Lower leg skin (tissue), 3 donors: ENCODE results near the gene PLAC1.

Experiments
- CTCF ChIP-seq, 3 donors: fragments of 450-650 bp; IDR thresholded peaks; one replicate each; pipeline ENCODE4 v1.5.1; 2016; ENCODE audit warnings: antibody characterized with exemption in 3 of 3, mild to moderate bottlenecking in 3 of 3, moderate library complexity in 2 of 3
- POLR2A ChIP-seq, 2 donors: fragments of 450-650 bp; IDR thresholded peaks; one replicate each; pipeline ENCODE4 v1.6.1; 2016 to 2017; ENCODE audit warnings: antibody characterized with exemption in 2 of 2, mild to moderate bottlenecking in 1 of 2, moderate library complexity in 1 of 2

GRCh38 chrX:134520860-134521390, 137.3 kb downstream of the PLAC1 start:
- TF ChIP-seq CTCF (IDR thresholded peaks at IDR 0.05) = no peak
- no peak for TF ChIP-seq POLR2A (IDR thresholded peaks at IDR 0.05)
